Osteoblast (primary cell): ENCODE measurements around the gene TMEM94. TPM values are rescaled to one million over a fixed set of nuclear protein-coding genes. Genes with fewer than 3 reads are reported as not detected.

Source experiments
- DNase-seq: peaks from one replicate; pipeline ENCODE4 v3.0.0; 2011; ENCODE audit warnings: low spot score, mixed read lengths; ENCODE audit not compliant: insufficient read length; ENCODE audit errors: missing footprints
- H2AFZ ChIP-seq: 2 replicates; pipeline ENCODE4 v1.6.0; 2011; ENCODE audit warnings: mild to moderate bottlenecking, low read length
- H3K27ac ChIP-seq: 2 replicates; pipeline ENCODE4 v1.5.1; 2011; ENCODE audit warnings: mild to moderate bottlenecking, low read depth, low read length, moderate library complexity
- H3K27me3 ChIP-seq: 2 replicates; pipeline ENCODE4 v1.6.0; 2012; ENCODE audit warnings: mild to moderate bottlenecking, control low read depth, inconsistent platforms, low read length, moderate library complexity; ENCODE audit not compliant: insufficient read depth
- H3K36me3 ChIP-seq: 2 replicates; pipeline ENCODE4 v1.5.1; 2011; ENCODE audit warnings: mild to moderate bottlenecking, low read length, control low read depth, moderate library complexity; ENCODE audit not compliant: insufficient read depth
- H3K4me1 ChIP-seq: 2 replicates; pipeline ENCODE4 v1.5.1; 2011; ENCODE audit warnings: mild to moderate bottlenecking, low read length, control low read depth, moderate library complexity; ENCODE audit not compliant: insufficient read depth
- H3K4me2 ChIP-seq: 2 replicates; pipeline ENCODE4 v1.6.0; 2011; ENCODE audit warnings: mild to moderate bottlenecking, low read length; ENCODE audit not compliant: insufficient read depth
- H3K4me3 ChIP-seq: fragments of 200-600 bp; sonication (generic); 3 replicates; pipeline ENCODE4 v1.5.1; 2012; ENCODE audit warnings: mild to moderate bottlenecking, low read length, inconsistent platforms; ENCODE audit not compliant: insufficient read depth
- H3K79me2 ChIP-seq: 2 replicates; pipeline ENCODE4 v1.6.0; 2012; ENCODE audit warnings: mild to moderate bottlenecking, low read length, control low read depth, inconsistent platforms; ENCODE audit not compliant: insufficient read depth
- H3K9me3 ChIP-seq: 2 replicates; pipeline ENCODE4 v1.5.1; 2011; ENCODE audit warnings: low read depth, low read length, control low read depth
- H4K20me1 ChIP-seq: 2 replicates; pipeline ENCODE4 v1.6.0; 2012; ENCODE audit warnings: mild to moderate bottlenecking, low read length, control low read depth; ENCODE audit not compliant: insufficient read depth
- CTCF ChIP-seq: IDR thresholded peaks from 2 replicates; pipeline ENCODE4 v1.5.1; 2011; ENCODE audit warnings: mild to moderate bottlenecking, low read depth, low read length, moderate library complexity; ENCODE audit errors: extremely low read depth
- total RNA-seq: library from RNA; depleted of rRNA; stranded (reverse); fragments of >200 nt; gene quantifications from 2 replicates; pipeline ENCODE4 v1.2.3, GENCODE V29; 2012

TMEM94 gene
- total RNA-seq, 1 donor = 38.0 TPM

- peaks cover 27% of the 10 kb centered on the region for H3K36me3 ChIP-seq
Observed at GRCh38 chr17:75496005-75496404, 39.6 kb downstream of the TMEM94 start.

GRCh38 chr17:75498039-75498725 lies 41.7 kb downstream of the TMEM94 start:
- Histone ChIP-seq H3K4me2 (no peak overlapping the region), H3K9me3 (no peaks in the 10 kb centered on the region), H2AFZ (no peak overlapping the region), H3K4me1 (no peaks in the 10 kb centered on the region), H3K27ac (no peak overlapping the region), H3K27me3 (no peaks in the 10 kb centered on the region), H4K20me1 (no peaks in the 10 kb centered on the region), H3K36me3 (peaks cover 18% of the 10 kb centered on the region), H3K4me3 (no peak overlapping the region), H3K79me2 (no peaks in the 10 kb centered on the region)
- no peak for TF ChIP-seq CTCF
- DNase-seq = no peak

More at GRCh38 chr17:75496005-75496404, 39.6 kb downstream of the TMEM94 start:
- H3K4me2 ChIP-seq = no peak overlapping the region
- no peaks in the 10 kb centered on the region for H4K20me1 ChIP-seq
- no peak for TF ChIP-seq CTCF
- H3K4me3 ChIP-seq = no peak overlapping the region
- H2AFZ ChIP-seq = no peak overlapping the region
- no peaks in the 10 kb centered on the region for H3K27me3 ChIP-seq
- H3K79me2 ChIP-seq = no peaks in the 10 kb centered on the region
- no peaks in the 10 kb centered on the region for H3K4me1 ChIP-seq
- H3K27ac ChIP-seq = no peak overlapping the region
- H3K9me3 ChIP-seq = no peaks in the 10 kb centered on the region
- no peak for DNase-seq

GRCh38 chr17:75498726-75499213 lies 42.3 kb downstream of the TMEM94 start:
- no peaks in the 10 kb centered on the region for H4K20me1 ChIP-seq
- H3K27ac ChIP-seq = no peak overlapping the region
- no peak overlapping the region for H2AFZ ChIP-seq
- no peaks in the 10 kb centered on the region for H3K27me3 ChIP-seq
- no peaks in the 10 kb centered on the region for H3K79me2 ChIP-seq
- TF ChIP-seq CTCF = no peak
- DNase-seq = no peak
- H3K4me2 ChIP-seq = no peak overlapping the region
- H3K4me1 ChIP-seq = no peaks in the 10 kb centered on the region
- H3K36me3 ChIP-seq = peaks cover 18% of the 10 kb centered on the region
- no peaks in the 10 kb centered on the region for H3K9me3 ChIP-seq
- H3K4me3 ChIP-seq = no peak overlapping the region

GRCh38 chr17:75499313-75500022 lies 43.0 kb downstream of the TMEM94 start:
- no peak for TF ChIP-seq CTCF
- Histone ChIP-seq H4K20me1 (peaks cover 3% of the 10 kb centered on the region), H3K9me3 (no peaks in the 10 kb centered on the region), H3K27ac (no peak overlapping the region), H3K27me3 (no peaks in the 10 kb centered on the region), H3K4me2 (no peak overlapping the region), H3K36me3 (peaks cover 11% of the 10 kb centered on the region), H2AFZ (no peak overlapping the region), H3K79me2 (no peaks in the 10 kb centered on the region), H3K4me1 (no peaks in the 10 kb centered on the region), H3K4me3 (no peak overlapping the region)
- no peak for DNase-seq
